Mucosa of descending colon (tissue), 3 donors: ENCODE data around the gene ZNF423. TPM values are rescaled to one million over a fixed set of nuclear protein-coding genes. Genes with fewer than 3 reads are reported as not detected.

Experiments used
- ATAC-seq: fragments of 200-7000 bp; cut with Tn5 transposase; one replicate; pipeline ENCODE4 v1.9.1; 2020; ENCODE audit warnings: mild to moderate bottlenecking, moderate library complexity
- DNase-seq, 3 donors: peaks; one replicate each; pipeline ENCODE4 v3.0.0-alpha.2; 2020
- H3K36me3 ChIP-seq: fragments of 200-600 bp; one replicate; pipeline ENCODE4 v1.8.0; 2021; ENCODE audit warnings: low read depth, mild to moderate bottlenecking
- H3K4me1 ChIP-seq: fragments of 200-600 bp; one replicate; pipeline ENCODE4 v1.8.0; 2021; ENCODE audit warnings: low read depth, mild to moderate bottlenecking
- H3K4me3 ChIP-seq: fragments of 200-600 bp; one replicate; pipeline ENCODE4 v1.8.0; 2021; ENCODE audit warnings: mild to moderate bottlenecking
- H3K9me3 ChIP-seq: fragments of 200-600 bp; one replicate; pipeline ENCODE4 v1.8.0; 2021; ENCODE audit warnings: mild to moderate bottlenecking
- intact Hi-C, 2 donors: fragments of 100-400 bp; cut with DNase I in 1 of 2; cut with micrococcal nuclease in 1 of 2; formaldehyde crosslinking; loops; one replicate each; pipeline versions ENCODE4 v1.11.0 to v1.11.1; 2022; cut with DNase I, micrococcal nuclease
- total RNA-seq, 3 donors: library from RNA; stranded (reverse); fragmentation: NEBNext Ultra II Directional in 2 of 3; extraction: Animal tissue kit (Norgen Biotek cat#: 25700) in 2 of 3; gene quantifications; one replicate each; pipeline versions ENCODE4 v1.2.1 to v1.2.4, GENCODE V29; 2021 to 2023
- TF ChIP-seq, protein P1 (sequence below): fragments of 200-600 bp; IDR thresholded peaks from one replicate; pipeline ENCODE4 v1.8.0; 2022; ENCODE audit warnings: antibody characterized with exemption, mild to moderate bottlenecking
- donor health status: DM: no; HTN: no; CAD: no; lungs with moderate emphysema.
- donor health status: DM: no; HTN: no; CAD: no.
- donor health status: DM: no; HTN: yes; CAD: no.

ZNF423 gene
- total RNA-seq, 3 donors from 2014 or later = 6.7 to 11.6 (median 11.0) TPM

DNA sequence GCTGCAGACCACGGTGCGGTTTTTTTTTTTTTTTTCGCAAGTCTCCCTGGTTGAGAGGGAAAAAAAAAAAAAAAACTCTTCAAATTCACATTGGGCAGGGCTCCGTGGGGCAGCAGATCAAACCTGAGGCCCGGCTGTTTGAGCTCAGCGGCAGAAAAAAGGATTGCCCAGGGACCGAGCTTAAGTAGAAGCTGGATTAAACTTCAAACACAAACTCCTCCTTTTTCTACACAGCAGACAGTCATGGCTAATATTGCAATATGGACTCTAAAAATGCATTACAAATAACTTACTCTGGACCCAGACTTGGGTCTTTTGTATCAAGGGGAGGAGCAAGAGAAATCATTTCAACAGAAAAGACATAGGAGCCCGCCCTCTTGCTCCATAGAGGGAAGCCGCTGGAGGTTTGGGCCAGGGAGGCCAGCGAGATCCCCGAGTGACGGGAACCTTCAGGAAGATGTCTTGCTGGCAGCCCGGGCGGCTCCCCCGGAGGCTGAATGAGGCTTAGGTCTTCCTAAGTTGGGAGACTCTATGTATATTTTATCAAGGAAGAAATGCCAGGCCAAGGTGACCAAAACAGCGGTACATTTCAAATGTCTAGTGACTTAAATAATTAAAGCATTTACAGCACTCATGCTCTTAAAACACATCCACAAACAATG, 167.7 kb downstream of the ZNF423 start:
- H3K4me3 ChIP-seq = no peak overlapping the region
- TF ChIP-seq, protein P1, sequence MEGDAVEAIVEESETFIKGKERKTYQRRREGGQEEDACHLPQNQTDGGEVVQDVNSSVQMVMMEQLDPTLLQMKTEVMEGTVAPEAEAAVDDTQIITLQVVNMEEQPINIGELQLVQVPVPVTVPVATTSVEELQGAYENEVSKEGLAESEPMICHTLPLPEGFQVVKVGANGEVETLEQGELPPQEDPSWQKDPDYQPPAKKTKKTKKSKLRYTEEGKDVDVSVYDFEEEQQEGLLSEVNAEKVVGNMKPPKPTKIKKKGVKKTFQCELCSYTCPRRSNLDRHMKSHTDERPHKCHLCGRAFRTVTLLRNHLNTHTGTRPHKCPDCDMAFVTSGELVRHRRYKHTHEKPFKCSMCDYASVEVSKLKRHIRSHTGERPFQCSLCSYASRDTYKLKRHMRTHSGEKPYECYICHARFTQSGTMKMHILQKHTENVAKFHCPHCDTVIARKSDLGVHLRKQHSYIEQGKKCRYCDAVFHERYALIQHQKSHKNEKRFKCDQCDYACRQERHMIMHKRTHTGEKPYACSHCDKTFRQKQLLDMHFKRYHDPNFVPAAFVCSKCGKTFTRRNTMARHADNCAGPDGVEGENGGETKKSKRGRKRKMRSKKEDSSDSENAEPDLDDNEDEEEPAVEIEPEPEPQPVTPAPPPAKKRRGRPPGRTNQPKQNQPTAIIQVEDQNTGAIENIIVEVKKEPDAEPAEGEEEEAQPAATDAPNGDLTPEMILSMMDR = no peak
- ATAC-seq (no peak), DNase-seq (no peak)
- H3K4me1 ChIP-seq = no peaks in the 10 kb centered on the region
- no peaks in the 10 kb centered on the region for H3K9me3 ChIP-seq
- intact Hi-C loops = no loop called here
- H3K36me3 ChIP-seq = no peaks in the 10 kb centered on the region

DNA sequence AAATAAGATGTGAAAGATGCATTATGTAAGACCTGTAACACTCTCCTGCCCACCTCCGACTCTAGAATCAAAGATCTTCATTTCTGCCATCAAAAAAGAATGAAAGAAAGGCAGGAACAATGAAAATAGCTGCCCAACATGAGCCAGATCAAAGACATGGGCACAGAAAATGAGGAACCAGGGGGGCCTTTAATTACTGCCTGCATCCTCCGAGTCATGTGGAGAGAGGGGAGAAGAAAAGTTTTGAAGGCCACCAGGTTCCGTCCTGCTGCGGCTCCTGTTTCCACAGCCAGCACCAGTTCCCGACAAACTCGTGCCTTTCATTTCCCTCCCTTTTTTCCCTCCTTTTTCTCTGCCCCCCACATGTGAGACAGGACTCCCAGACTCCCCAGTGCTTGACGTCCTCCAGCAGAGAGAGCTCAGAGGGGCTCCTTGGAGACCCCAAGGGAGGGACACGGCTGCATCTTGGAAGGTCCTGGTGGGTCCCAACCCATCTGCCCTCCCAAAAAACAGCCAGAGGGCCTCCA, 168.4 kb downstream of the ZNF423 start:
- Histone ChIP-seq H3K36me3 (no peaks in the 10 kb centered on the region), H3K9me3 (no peaks in the 10 kb centered on the region)

DNA sequence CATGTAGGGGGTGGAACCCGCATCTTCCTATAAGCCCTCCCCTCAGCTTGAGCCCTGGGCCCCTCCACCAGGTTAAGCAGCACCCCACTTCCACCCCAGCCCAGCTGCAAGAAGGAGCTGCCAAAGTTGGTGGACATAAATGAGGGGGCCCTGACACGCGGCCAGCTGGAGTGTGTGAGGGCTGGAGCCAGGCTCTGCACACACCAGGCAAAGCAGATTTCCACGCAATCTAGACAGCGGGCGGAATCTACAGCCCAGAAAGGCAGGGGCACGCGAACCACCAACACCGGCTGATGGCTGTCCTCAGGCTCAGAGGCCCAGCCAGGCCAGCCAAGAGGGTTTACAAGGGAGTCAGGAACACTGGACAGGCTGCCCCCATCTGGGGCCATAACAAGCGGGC, 171.2 kb downstream of the ZNF423 start:
- ATAC-seq = no peak
- Histone ChIP-seq H3K36me3 (no peaks in the 10 kb centered on the region), H3K9me3 (no peaks in the 10 kb centered on the region), H3K4me1 (no peaks in the 10 kb centered on the region), H3K4me3 (no peak overlapping the region)
- DNase-seq = no peak
- TF ChIP-seq, protein P1 = no peak
- intact Hi-C loops = no loop called here

More for the DNA sequence above, 168.4 kb downstream of the ZNF423 start:
- DNase-seq = no peak
- no peak for ATAC-seq
- Histone ChIP-seq H3K4me3 (no peak overlapping the region), H3K4me1 (no peaks in the 10 kb centered on the region)
- TF ChIP-seq, protein P1 = no peak
- intact Hi-C loops = no loop called here

DNA sequence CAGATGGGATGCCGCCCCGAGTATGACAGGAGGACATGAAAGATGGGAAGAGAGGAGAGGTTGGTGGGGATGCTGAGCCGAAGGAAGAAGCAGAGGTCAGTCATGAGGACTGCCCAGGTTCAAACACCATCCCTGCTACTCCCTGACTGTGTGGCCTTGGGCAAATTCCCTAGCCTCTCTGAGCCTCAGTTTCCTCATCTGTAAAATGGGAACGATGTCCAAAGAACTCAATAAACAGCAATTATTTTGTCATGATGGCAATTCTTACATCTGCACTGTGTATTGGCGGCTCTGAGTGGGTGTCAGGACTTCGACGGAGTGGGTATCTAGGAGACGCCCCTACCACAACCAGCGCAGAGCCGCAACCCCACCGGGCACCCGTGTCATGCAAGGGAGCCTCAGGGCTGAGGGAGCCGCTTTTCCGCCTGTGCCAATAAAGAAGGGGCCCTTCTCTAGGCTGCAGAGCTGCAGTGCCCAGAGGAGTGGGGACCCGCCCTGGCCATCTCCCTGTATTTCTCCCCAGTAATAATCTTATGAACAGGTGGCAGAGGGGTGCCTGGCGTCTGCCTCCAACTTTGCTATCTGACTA, 173.2 kb downstream of the ZNF423 start:
- H3K36me3 ChIP-seq = no peaks in the 10 kb centered on the region
- H3K4me3 ChIP-seq = no peak overlapping the region
- H3K4me1 ChIP-seq = no peaks in the 10 kb centered on the region
- H3K9me3 ChIP-seq = no peaks in the 10 kb centered on the region
- TF ChIP-seq, protein P1 = no peak
- ATAC-seq = no peak
- intact Hi-C loops = no loop called here
- DNase-seq = no peak

DNA sequence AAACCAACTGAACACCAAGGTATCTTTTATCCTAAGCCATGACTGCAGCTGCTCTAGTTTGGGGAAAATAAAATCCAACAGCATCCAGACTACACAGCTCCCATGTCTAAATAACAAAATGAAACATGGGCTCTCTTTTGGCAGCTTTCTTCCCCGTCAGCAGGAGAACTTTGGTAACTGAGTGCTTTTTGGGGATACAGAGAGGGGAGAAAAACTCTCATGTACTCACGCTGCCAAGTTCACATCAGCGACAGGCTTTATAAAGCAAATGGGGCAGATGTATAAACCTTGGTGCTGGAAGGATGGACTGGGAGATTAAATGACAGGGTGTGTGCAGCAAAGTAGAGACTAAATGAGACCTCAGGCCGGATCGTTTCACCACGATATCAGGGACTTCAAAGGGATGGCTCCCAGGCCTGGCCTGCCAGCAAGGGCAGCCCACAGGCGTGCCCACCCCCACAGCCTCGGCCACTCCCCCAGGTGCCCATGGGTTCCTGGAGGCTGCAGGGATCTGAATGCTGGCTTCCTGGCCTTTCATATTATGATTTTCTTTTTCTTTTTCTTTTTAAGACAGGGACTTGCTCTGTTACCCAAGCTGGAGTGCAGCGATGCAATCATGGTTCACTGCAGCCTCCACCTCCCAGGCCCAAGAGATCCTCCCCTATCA, 174.6 kb downstream of the ZNF423 start:
- Histone ChIP-seq H3K4me3 (no peak overlapping the region), H3K36me3 (no peaks in the 10 kb centered on the region), H3K4me1 (no peaks in the 10 kb centered on the region), H3K9me3 (no peaks in the 10 kb centered on the region)
- DNase-seq (no peak), ATAC-seq (no peak)
- intact Hi-C loops = no loop called here
- TF ChIP-seq, protein P1 = no peak
